DMS53 treated with DMSO at 0.1 percent for 48 hours (cell line): ENCODE results near the gene DSTYK.

Experiments used
- DNase-seq: peaks from one replicate; lab custom pipeline; 2025; ENCODE audit not compliant: unreplicated experiment; lab: John Stamatoyannopoulos, UW

DSTYK gene

GRCh38 chr1:205141236-205142101, 70.0 kb downstream of the DSTYK start:
- peak; percentile 85 for DNase-seq

GRCh38 chr1:205140113-205140512, 71.4 kb downstream of the DSTYK start:
- no peak for DNase-seq

GRCh38 chr1:205137901-205138300, 73.6 kb downstream of the DSTYK start:
- no peak for DNase-seq

GRCh38 chr1:205133287-205133686, 78.2 kb downstream of the DSTYK start:
- DNase-seq = no peak

DNA sequence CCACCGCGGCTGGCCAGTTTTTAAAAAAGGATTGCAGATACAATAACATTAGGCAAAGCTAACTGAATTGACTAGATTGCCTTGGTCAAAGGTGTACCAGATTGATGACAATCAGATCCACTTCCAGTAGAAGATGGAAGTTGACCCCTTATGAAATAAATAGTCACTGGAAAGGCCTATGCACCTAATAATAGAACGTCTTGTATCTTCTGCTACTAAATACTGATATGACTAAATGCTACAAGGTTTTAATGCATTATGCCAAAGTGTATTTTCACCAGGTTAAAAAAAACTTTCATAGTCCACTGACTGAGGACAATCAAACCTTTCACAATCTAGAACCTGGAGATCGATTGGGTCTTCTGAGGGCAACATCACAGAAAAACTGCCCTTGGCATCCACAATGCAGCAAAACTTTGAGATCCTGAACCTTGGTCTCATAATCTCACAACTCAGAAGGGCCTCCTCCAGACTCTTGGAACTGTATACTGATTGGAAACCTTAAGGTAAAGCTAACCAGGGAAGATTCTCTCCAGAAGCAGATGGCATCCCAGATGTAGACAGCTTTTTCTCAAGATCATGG, 82.0 kb downstream of the DSTYK start:
- no peak for DNase-seq

DNA sequence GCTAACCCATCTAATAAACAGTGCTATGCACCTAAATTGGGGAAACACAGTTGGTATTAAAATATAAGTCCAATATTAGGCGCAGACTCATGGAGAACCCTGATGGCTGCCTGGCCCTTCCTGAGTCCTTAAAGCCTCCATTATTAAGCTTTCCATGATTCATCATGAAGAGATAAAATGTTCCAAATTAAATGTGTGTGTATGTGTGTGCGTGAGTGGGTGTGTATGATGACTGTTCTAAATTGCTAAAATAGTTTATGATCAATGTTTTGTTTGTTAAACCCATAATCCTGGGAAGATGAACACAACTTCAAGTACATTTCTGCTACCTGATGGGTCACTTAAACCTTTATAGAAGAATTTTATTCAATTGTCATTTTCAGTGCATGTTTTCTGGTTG, 83.5 kb downstream of the DSTYK start:
- DNase-seq = no peak

- no peak for DNase-seq
These were observed 83.9 kb downstream of the DSTYK start for GRCh38 chr1:205127646-205128045.

DNA sequence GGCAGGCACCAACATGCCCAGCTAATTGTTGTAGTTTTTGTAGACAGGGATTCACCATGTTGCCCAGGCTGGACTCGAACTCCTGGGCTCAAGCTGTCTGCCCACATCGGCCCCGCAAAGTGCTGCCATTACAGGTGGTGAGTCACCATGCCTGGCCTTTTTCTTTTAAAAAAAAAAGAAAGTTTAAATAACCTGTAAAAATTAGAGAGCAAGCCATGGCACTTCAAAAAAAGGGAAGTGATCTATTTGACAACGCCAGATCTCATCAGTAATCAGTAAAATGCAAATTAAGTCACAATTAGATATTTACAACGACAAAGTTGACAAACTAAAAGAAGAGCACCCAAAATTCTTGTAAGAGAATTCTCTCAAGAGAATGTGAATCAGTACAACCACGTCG, 86.8 kb downstream of the DSTYK start:
- DNase-seq = no peak

GRCh38 chr1:205122489-205122882, 89.0 kb downstream of the DSTYK start:
- DNase-seq = no peak

GRCh38 chr1:205121660-205122488, 89.6 kb downstream of the DSTYK start, which contains the start of gene RBBP5:
Gene RBBP5, minus strand, starts transcription at chr1:205121978. Its CDS starts 105 bp downstream, at chr1:205121873.
- DNase-seq = peak; percentile 99

- no peak for DNase-seq
These were observed 92.8 kb downstream of the DSTYK start for GRCh38 chr1:205118752-205119151.

DNA sequence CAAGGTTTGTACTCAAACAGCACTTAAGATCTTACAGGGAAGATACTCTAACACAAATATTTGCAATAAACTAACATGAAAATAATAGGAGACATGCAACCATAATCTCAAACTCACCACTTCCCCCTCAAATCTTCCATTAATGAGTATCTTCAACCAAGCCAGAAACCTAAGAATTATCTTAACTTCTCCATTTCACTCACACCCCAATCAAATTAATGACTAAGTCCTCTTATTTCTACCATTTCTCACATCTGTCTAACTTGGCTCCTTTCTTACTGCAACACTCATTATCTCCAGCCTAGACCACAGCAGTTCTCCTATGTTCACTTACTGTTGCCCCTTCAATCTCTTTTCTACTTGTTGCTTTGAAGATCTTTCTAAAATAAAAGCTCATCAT, 100.1 kb downstream of the DSTYK start:
- no peak for DNase-seq

DNA sequence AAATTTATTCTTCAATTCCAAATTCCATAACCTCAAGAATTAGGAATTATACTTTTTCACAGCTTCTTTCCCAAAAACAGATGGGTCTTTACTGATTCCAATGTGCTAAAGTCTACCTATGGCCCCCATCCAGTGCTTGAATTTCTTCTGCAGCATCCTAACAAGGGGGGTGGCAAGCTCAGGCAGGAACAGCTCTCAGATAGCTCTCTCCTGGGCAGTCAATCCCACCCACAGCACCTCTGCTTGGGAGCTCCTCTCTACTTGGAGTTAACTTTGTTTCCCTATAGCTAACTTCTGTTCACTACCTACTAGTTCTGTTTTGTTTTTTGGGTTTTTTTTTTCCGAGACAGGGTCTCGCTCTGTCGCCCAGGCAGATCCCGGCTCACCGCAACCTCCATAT, 101.8 kb downstream of the DSTYK start:
- no peak for DNase-seq

DNA sequence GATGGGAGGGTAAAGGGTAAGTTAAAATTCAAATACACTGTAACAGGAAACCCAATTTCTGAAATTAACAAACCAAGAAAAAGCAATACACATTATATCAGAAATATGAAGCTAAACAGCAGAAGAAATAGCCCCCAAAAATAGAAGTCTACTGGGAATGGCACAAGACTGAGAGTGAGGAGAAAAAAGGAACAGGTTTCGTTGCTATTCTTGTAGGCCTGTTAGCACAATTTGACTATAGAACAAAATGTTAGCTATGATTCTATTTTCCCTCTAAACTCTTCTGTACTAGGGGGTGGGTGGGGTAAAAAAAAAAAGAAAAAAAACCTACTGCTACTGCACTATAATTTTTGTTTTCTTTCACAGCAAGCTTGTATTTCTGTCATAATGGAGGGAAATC, 102.2 kb downstream of the DSTYK start:
- no peak for DNase-seq

GRCh38 chr1:205108464-205108863, 103.0 kb downstream of the DSTYK start:
- DNase-seq = no peak

DNA sequence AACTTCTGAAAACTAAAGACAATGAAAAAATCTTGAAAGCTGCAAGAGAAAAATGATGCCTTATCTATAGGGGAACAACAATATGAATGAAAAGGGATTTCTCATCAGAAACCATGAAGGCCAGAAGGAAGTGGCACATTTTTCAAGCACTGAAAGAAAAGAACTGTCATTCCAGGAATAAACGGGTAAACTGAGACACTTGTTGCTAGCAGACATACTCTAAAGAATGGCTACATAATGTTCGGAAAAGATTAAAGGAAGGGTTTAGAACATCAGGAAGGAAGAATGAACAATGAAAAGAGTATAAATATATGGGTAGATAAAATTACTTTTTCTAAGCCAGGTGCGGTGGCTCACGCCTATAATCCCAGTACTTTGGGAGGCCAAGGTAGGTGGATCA, 104.2 kb downstream of the DSTYK start:
- no peak for DNase-seq

GRCh38 chr1:205102404-205102803, 109.1 kb downstream of the DSTYK start:
- no peak for DNase-seq

DNA sequence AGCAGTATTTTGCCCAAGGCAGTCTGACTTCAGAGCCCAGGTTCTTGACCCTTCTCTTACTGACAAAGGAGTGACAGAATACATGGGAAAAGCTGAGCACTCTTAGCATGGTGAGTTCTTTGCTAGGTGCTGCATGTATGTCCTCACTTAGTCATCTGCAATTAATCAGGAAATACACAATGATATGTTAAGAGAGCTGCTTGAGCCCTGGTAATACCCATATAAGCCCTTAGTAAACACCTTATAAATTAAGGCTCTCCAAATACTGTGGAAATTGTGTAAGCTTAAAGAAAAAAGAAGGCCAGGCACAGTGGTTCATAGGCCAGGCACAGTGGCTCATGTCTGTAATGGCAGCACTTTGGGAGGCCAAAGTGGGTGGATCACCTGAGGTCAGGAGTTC, 113.3 kb downstream of the DSTYK start:
- DNase-seq = no peak

DNA sequence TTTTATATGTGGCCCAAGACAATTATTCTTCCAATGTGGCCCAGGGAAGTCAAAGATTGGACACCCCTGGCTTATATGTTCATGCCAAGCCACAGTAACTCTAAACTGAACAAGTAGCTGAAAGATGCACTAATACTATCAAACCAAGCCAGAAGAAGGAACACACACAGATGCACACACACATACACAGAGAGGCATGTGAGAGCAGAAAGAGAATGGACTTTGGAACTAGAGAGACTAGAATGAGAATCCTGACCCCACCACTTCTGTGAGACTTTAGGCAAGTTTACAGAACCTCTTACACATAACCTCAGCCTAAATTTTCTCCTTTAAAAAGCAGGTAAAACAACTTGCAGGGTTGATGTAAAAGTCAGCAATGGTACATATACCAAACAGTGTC, 116.1 kb downstream of the DSTYK start:
- DNase-seq = no peak
